Mesenchymal stem cell (in vitro differentiated cells and primary cell): Measurements from ENCODE around the gene RBM8A.

ENCODE experiments used
- DNase-seq: peaks from one replicate; pipeline ENCODE4 v3.0.0-alpha.2; 2013
- H2AFZ ChIP-seq: one replicate; pipeline ENCODE4 v1.6.1; 2013; ENCODE audit warnings: low read depth, mild to moderate bottlenecking, control low read depth, inconsistent platforms, low read length, moderate library complexity
- H2AK5ac ChIP-seq: 2 replicates; pipeline ENCODE4 v1.6.1; 2013; ENCODE audit warnings: low read length, moderate library complexity, mild to moderate bottlenecking, inconsistent platforms; ENCODE audit not compliant: severe bottlenecking
- H2BK120ac ChIP-seq: one replicate; pipeline ENCODE4 v1.6.1; 2013; ENCODE audit warnings: low read depth, mild to moderate bottlenecking, inconsistent platforms, low read length, moderate library complexity
- H2BK12ac ChIP-seq, 2 experiments: one replicate each; pipeline ENCODE4 v1.6.1; 2013; ENCODE audit warnings: inconsistent platforms in 2 of 2, low read length in 2 of 2, mild to moderate bottlenecking in 2 of 2, moderate library complexity in 2 of 2, control low read depth in 1 of 2
- H2BK15ac ChIP-seq: one replicate; pipeline ENCODE4 v1.6.1; 2013; ENCODE audit warnings: mild to moderate bottlenecking, low read depth, inconsistent platforms; ENCODE audit not compliant: poor library complexity, severe bottlenecking
- H2BK5ac ChIP-seq: 2 replicates; pipeline ENCODE4 v1.6.1; 2013; ENCODE audit warnings: low read depth, mild to moderate bottlenecking, low read length, control low read depth, inconsistent platforms; ENCODE audit not compliant: poor library complexity, severe bottlenecking
- H3K14ac ChIP-seq, 2 experiments: one replicate each; pipeline ENCODE4 v1.6.1; 2013; ENCODE audit warnings: inconsistent platforms in 2 of 2, low read length in 2 of 2, control low read depth in 1 of 2, mild to moderate bottlenecking in 1 of 2, moderate library complexity in 1 of 2
- H3K18ac ChIP-seq, 2 experiments: one replicate each; pipeline ENCODE4 v1.6.1; 2013; ENCODE audit warnings: inconsistent platforms in 2 of 2, low read length in 2 of 2, control low read depth in 1 of 2, low read depth in 1 of 2, mild to moderate bottlenecking in 1 of 2
- H3K23ac ChIP-seq, 2 experiments: one replicate each; pipeline ENCODE4 v1.6.1; 2013; ENCODE audit warnings: inconsistent platforms in 2 of 2, low read length in 2 of 2, mild to moderate bottlenecking in 2 of 2, moderate library complexity in 2 of 2, control low read depth in 1 of 2
- H3K27ac ChIP-seq: 2 replicates; pipeline ENCODE4 v1.5.1; 2013; ENCODE audit warnings: mild to moderate bottlenecking, moderate library complexity, low read length, control low read depth, inconsistent platforms; ENCODE audit not compliant: poor library complexity, severe bottlenecking
- H3K27me3 ChIP-seq, 2 experiments: 2 replicates each; pipeline versions ENCODE4 v1.6.1 to v1.7.0; 2013; ENCODE audit warnings: low read length in 2 of 2, mild to moderate bottlenecking in 2 of 2, moderate library complexity in 2 of 2, control low read depth in 1 of 2, inconsistent platforms in 1 of 2; ENCODE audit not compliant: control insufficient read depth in 1 of 2, insufficient read depth in 1 of 2
- H3K36me3 ChIP-seq, 2 experiments: 2 replicates each; pipeline versions ENCODE4 v1.6.1 to v1.7.0; 2013; ENCODE audit warnings: low read length in 2 of 2, control low read depth in 1 of 2, inconsistent platforms in 1 of 2, low read depth in 1 of 2, mild to moderate bottlenecking in 1 of 2; ENCODE audit not compliant: insufficient read depth in 2 of 2, control insufficient read depth in 1 of 2
- H3K4ac ChIP-seq, 2 experiments: one replicate each; pipeline ENCODE4 v1.6.1; 2013; ENCODE audit warnings: inconsistent platforms in 2 of 2, low read length in 2 of 2, mild to moderate bottlenecking in 2 of 2, moderate library complexity in 2 of 2, control low read depth in 1 of 2, low read depth in 1 of 2
- H3K4me1 ChIP-seq: 2 replicates; pipeline ENCODE4 v1.6.1; 2013; ENCODE audit warnings: low read depth, low read length, control low read depth; ENCODE audit not compliant: control insufficient read depth, insufficient read depth
- H3K4me2 ChIP-seq: 2 replicates; pipeline ENCODE4 v1.6.1; 2013; ENCODE audit warnings: low read length, mild to moderate bottlenecking, inconsistent platforms; ENCODE audit not compliant: poor library complexity, severe bottlenecking
- H3K4me3 ChIP-seq, 2 experiments: 2 replicates each; pipeline versions ENCODE4 v1.5.1 to v1.7.0; 2013; ENCODE audit warnings: low read length in 2 of 2, mild to moderate bottlenecking in 2 of 2, control low read depth in 1 of 2, low read depth in 1 of 2; ENCODE audit not compliant: insufficient read depth in 1 of 2
- H3K79me1 ChIP-seq: replicated peaks from 2 replicates; pipeline ENCODE4 v1.6.1; 2013; ENCODE audit warnings: mild to moderate bottlenecking, control low read depth, low read length, inconsistent platforms; ENCODE audit not compliant: poor library complexity, severe bottlenecking
- H3K9ac ChIP-seq: 2 replicates; pipeline ENCODE4 v1.7.0; 2013; ENCODE audit warnings: mild to moderate bottlenecking, low read length, moderate library complexity
- H3K9me3 ChIP-seq: 2 replicates; pipeline ENCODE4 v1.7.0; 2013; ENCODE audit warnings: mild to moderate bottlenecking, low read length; ENCODE audit not compliant: control insufficient read depth
- H4K8ac ChIP-seq: one replicate; pipeline ENCODE4 v1.6.1; 2013; ENCODE audit warnings: inconsistent platforms, mild to moderate bottlenecking, low read length, moderate library complexity
- H4K91ac ChIP-seq: one replicate; pipeline ENCODE4 v1.6.1; 2013; ENCODE audit warnings: mild to moderate bottlenecking, low read length, inconsistent platforms
- WGBS: methylation state at CpG from one replicate; pipeline ENCODE4 v1.1.7; 2013; ENCODE audit warnings: mixed read lengths; 5-methylcytosine and 5-hydroxymethylcytosine counted together

The RBM8A gene

GRCh38 chr1:145955436-145955835 lies 28.2 kb upstream of the RBM8A start:
- Histone ChIP-seq H4K91ac (no peak overlapping the region), H3K4me2 (no peak overlapping the region), H3K4me1 (peaks cover 5% of the 10 kb centered on the region), H3K23ac (no peak overlapping the region), H3K14ac (no peak overlapping the region), H3K18ac (no peak overlapping the region), H2BK12ac (no peak overlapping the region), H3K36me3 (peaks cover 0 to 5% of the 10 kb centered on the region in 2 experiments), H3K79me1 (peaks cover 10% of the 10 kb centered on the region), H2AK5ac (no peak overlapping the region), H2BK15ac (no peak overlapping the region), H2AFZ (no peak overlapping the region), H4K8ac (no peak overlapping the region), H3K9me3 (no peaks in the 10 kb centered on the region), H3K4me3 (peak overlapping the region in 1 of 2 experiments; percentile 90), H3K4ac (no peak overlapping the region), H3K9ac (peak overlapping the region; percentile 96), H2BK5ac (no peak overlapping the region), H3K27me3 (no peaks in the 10 kb centered on the region), H2BK120ac (no peak overlapping the region), H3K27ac (no peak overlapping the region)
- 86% methylated on average over 1 of the region's 2 CpGs for WGBS
- DNase-seq = no peak

GRCh38 chr1:145953861-145954260 lies 26.6 kb upstream of the RBM8A start:
- WGBS = 98% methylated on average over 6 of the region's 6 CpGs
- H3K36me3 ChIP-seq = peaks cover 0 to 5% of the 10 kb centered on the region in 2 experiments
- H3K23ac ChIP-seq = no peak overlapping the region
- no peak overlapping the region for H2BK120ac ChIP-seq
- no peak overlapping the region for H3K4me2 ChIP-seq
- no peaks in the 10 kb centered on the region for H3K9me3 ChIP-seq
- DNase-seq = no peak
- no peak overlapping the region for H3K27ac ChIP-seq
- no peak overlapping the region for H4K91ac ChIP-seq
- peaks cover 2% of the 10 kb centered on the region for H3K4me1 ChIP-seq
- no peak overlapping the region for H2AFZ ChIP-seq
- no peak overlapping the region for H2BK15ac ChIP-seq
- H3K14ac ChIP-seq = no peak overlapping the region
- H3K27me3 ChIP-seq = no peaks in the 10 kb centered on the region
- no peak overlapping the region for H2AK5ac ChIP-seq
- no peak overlapping the region for H3K4me3 ChIP-seq
- peaks cover 11% of the 10 kb centered on the region for H3K79me1 ChIP-seq
- no peak overlapping the region for H2BK5ac ChIP-seq
- no peak overlapping the region for H3K4ac ChIP-seq
- no peak overlapping the region for H3K18ac ChIP-seq
- no peak overlapping the region for H2BK12ac ChIP-seq
- H3K9ac ChIP-seq = no peak overlapping the region
- H4K8ac ChIP-seq = no peak overlapping the region

GRCh38 chr1:145952903-145953302 lies 25.6 kb upstream of the RBM8A start:
- Histone ChIP-seq H3K4me3 (no peak overlapping the region), H2AK5ac (no peak overlapping the region), H4K91ac (no peak overlapping the region), H3K23ac (no peak overlapping the region), H3K4me2 (no peak overlapping the region), H2BK12ac (no peak overlapping the region), H2AFZ (no peak overlapping the region), H3K27me3 (no peaks in the 10 kb centered on the region), H2BK15ac (no peak overlapping the region), H3K9me3 (no peaks in the 10 kb centered on the region), H3K79me1 (peaks cover 17% of the 10 kb centered on the region), H3K18ac (no peak overlapping the region), H3K9ac (no peak overlapping the region), H3K4ac (no peak overlapping the region), H4K8ac (no peak overlapping the region), H2BK120ac (no peak overlapping the region), H3K4me1 (peaks cover 2% of the 10 kb centered on the region), H3K14ac (no peak overlapping the region), H3K27ac (no peak overlapping the region), H3K36me3 (peaks cover 0 to 5% of the 10 kb centered on the region in 2 experiments), H2BK5ac (no peak overlapping the region)
- WGBS = 100% methylated on average over 2 of the region's 3 CpGs
- DNase-seq = no peak

- H3K9me3 ChIP-seq = no peaks in the 10 kb centered on the region
- H3K27ac ChIP-seq = no peak overlapping the region
- no peak overlapping the region for H2AK5ac ChIP-seq
- no peak overlapping the region for H2AFZ ChIP-seq
- H2BK12ac ChIP-seq = no peak overlapping the region
- H3K23ac ChIP-seq = no peak overlapping the region
- H3K4me2 ChIP-seq = no peak overlapping the region
- H3K9ac ChIP-seq = no peak overlapping the region
- peaks cover 23% of the 10 kb centered on the region for H3K79me1 ChIP-seq
- no peak overlapping the region for H4K8ac ChIP-seq
- H3K4ac ChIP-seq = no peak overlapping the region
- H2BK5ac ChIP-seq = no peak overlapping the region
- no peak for DNase-seq
- no peak overlapping the region for H3K18ac ChIP-seq
- H3K4me1 ChIP-seq = peaks cover 2% of the 10 kb centered on the region
- H2BK15ac ChIP-seq = no peak overlapping the region
- H3K14ac ChIP-seq = no peak overlapping the region
- no peaks in the 10 kb centered on the region for H3K27me3 ChIP-seq
- peaks cover 0 to 16% of the 10 kb centered on the region in 2 experiments for H3K36me3 ChIP-seq
- H3K4me3 ChIP-seq = no peak overlapping the region
- no peak overlapping the region for H2BK120ac ChIP-seq
- H4K91ac ChIP-seq = no peak overlapping the region
- WGBS = 100% methylated on average over 1 of the region's 1 CpG
Measured at GRCh38 chr1:145951526-145951925, 24.2 kb upstream of the RBM8A start.
